D341Med (cell line): Measurements from ENCODE around the gene IFNGR1.
"Not testable (repeated sequence)": the region's sequence is repeated elsewhere in the genome, so short reads cannot be mapped to it uniquely, and the experiment has no call there.

Experiments
- DNase-seq: peaks from one replicate; pipeline ENCODE4 v3.0.0; 2012; ENCODE audit warnings: low spot score

The IFNGR1 gene

GRCh38 chr6:137218917-137219663 lies at the start of gene IFNGR1:
Gene IFNGR1 (minus strand): TSS chr6:137219385. CDS start chr6:137219327, 58 bp downstream.
- DNase-seq: peak; percentile 98

- DNase-seq: no peak
Measured at GRCh38 chr6:137268911-137269310, 49.7 kb upstream of the IFNGR1 start.

GRCh38 chr6:137266309-137266586 lies 47.1 kb upstream of the IFNGR1 start:
- no peak for DNase-seq

- DNase-seq: peak; percentile 62
Measured at GRCh38 chr6:137265561-137266308, 46.5 kb upstream of the IFNGR1 start.

GRCh38 chr6:137264311-137265075 lies 45.3 kb upstream of the IFNGR1 start:
- no peak for DNase-seq

DNA sequence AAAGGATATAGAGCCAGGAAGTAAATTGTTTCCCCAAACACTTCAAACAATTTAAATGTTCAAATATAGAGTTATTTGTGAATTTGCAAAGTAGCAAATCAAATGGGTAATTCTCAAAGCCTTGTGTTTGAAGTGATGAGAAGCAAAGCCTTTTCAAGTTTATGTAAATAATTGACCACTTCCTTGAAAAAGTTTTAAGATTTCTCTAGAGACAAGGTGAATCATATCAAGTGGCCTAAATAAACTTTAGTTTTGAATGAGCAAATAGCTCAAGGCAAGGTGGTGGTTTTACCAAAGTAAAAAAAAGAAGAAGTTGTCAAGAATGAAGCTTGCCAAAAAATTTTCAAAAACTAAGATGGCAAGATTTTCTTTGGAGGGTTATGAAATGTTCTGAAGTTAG lies 42.6 kb upstream of the IFNGR1 start:
- DNase-seq: no peak

- no peak for DNase-seq
Measured at GRCh38 chr6:137261361-137261760, 42.2 kb upstream of the IFNGR1 start.

DNA sequence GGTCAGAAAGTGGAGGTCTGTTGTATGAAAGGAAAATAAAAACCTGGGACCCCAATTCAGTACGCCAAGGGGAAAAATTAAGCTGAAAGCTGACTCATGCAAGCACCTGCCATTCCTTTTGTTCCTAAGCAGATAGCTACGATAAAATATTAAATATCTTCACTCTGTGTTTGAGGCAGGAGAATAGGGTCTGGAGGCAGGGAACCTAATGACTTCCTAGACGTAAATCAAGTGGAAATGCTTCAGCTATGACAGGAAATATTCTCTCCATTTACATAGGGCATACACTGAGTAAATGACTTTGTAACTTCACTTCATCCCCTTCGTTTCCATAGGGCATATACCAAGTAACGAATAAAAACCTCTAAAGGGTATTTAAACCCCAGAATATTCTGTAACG lies 41.0 kb upstream of the IFNGR1 start:
- no peak for DNase-seq

- no peak for DNase-seq
Measured at GRCh38 chr6:137259349-137259748, 40.2 kb upstream of the IFNGR1 start.

GRCh38 chr6:137258170-137258569 lies 39.0 kb upstream of the IFNGR1 start:
- DNase-seq: no peak

DNA sequence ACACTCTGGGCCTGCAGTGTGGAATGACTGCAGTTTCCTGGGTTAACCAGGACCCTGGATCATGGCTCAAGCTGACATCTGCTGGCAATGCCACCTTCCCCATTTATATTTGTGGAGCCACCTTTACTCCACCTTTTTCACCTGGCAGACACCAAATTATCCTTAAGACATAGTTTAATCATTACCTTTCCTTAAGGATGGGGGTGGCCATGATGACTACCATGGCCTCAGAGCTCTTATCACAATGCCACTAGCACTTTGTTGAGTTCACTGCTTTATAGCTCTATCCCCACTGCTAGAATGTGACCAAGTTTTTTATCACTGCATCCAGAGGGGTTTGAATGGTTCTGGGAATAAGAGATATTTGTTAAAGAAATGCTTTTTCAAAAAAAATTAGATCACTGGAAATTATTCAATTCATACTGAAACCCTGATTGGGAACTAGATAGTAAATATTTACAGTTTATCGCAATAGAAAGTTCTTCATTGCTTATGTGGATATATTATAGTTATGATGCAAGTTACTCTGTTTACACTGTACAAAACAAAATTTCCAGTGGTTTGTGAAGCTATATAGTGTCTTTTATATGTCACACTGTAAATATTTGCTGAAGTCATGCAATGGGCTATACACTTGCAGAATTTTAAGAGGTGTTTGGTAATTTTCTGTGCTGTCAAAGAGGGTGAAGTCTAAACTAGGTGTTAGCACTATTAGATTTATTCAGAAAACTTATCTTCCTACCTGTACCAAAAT lies 37.3 kb upstream of the IFNGR1 start:
- DNase-seq: no peak

- DNase-seq: no peak
Measured at GRCh38 chr6:137254966-137255365, 35.8 kb upstream of the IFNGR1 start.

DNA sequence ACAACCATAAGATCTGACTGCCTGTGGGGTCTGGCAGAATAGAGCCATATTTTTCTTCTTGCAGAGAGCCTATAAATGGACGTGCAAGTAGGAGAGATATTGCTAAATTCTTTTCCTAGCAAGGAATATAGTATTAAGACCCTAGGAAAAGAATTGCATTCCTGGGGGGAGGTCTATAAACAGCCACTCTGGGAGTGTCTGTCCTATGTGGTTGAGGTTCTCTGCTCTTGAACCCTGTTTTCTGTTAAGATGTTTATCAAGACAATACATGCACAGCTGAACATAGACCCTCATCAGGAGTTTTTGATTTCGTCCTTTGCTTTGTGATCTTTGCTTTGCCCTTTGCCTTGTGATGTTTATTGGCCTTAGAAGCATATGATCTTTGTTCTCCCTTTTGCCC lies 35.2 kb upstream of the IFNGR1 start:
- not testable (repeated sequence) for DNase-seq

DNA sequence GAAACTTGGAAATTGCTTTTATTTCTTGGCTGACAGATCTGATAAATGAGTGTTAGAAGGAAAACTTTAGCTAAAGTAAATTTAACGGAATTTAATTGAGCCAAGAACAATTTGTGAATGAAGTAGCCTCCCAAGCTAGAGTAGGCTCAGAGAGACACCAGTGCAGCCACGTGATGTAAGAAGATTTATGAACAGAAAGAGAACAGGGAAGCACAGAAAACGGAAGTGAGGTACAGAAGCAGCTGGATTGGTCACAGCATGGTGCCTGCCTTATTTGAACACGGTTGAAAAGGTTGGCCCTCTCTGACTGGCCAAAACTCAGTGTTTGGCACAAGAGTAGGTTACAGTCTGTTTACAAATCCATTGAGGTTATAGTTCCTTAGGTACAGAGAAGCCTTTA lies 29.5 kb upstream of the IFNGR1 start:
- no peak for DNase-seq

DNA sequence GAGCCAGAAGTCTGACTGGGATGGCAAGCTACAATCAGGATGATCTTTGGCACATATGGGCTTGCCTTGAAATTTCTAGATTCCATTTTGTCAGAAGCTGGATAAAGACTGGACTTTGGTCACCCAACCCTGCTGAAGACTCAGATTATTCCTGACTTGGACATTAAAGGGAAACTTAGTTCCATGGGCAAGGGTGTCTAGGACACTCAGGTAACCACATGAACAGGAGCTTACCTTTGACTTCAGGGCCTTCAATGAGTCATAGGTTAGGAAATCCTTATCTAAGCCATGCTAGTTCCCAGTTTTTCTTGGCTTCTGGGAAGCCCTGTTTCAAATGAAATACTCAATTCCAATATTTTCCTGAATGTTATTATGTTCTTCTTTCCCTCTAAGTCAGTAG lies 28.5 kb upstream of the IFNGR1 start:
- DNase-seq: no peak

DNA sequence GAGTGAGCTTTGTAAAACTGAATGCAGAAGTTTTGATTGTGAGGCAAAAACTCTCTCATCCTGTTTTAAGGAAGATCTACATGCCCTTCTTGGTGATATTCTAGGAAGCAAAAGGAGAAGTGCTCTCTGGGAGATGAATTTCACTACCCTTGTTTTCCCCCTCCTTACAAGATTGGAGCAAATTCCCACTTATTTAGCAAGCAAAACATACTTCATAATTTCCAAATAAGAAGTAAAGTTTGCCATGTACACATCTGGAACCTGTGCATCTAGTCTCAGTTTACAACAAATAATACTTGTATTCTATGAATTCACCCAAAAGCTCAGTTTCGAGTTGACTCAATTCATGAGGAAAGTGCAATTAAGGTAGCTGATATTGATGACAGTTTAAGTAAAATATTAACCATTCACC lies 27.6 kb upstream of the IFNGR1 start:
- DNase-seq: no peak

DNA sequence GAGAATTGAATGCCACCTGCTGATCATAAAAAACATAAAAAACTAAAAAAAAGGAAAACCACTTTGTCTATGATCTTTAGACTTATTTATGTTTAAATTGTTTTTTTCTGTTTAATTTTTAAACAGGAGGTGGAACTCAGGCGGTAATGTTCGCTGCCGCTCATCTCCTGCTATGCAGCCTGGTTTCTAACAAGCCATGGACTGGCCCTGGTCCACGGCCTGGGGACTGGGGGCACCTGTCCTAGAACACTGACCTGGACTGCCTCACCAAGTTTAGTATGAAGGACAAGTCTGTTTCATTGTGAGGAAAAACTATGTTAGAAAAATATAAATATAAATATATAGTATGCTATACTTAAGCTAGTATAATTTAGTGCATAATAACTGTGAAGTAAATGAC lies 27.0 kb upstream of the IFNGR1 start:
- DNase-seq: no peak

GRCh38 chr6:137241481-137242038 lies 22.4 kb upstream of the IFNGR1 start:
- DNase-seq: no peak

GRCh38 chr6:137240168-137240567 lies 21.0 kb upstream of the IFNGR1 start:
- no peak for DNase-seq

DNA sequence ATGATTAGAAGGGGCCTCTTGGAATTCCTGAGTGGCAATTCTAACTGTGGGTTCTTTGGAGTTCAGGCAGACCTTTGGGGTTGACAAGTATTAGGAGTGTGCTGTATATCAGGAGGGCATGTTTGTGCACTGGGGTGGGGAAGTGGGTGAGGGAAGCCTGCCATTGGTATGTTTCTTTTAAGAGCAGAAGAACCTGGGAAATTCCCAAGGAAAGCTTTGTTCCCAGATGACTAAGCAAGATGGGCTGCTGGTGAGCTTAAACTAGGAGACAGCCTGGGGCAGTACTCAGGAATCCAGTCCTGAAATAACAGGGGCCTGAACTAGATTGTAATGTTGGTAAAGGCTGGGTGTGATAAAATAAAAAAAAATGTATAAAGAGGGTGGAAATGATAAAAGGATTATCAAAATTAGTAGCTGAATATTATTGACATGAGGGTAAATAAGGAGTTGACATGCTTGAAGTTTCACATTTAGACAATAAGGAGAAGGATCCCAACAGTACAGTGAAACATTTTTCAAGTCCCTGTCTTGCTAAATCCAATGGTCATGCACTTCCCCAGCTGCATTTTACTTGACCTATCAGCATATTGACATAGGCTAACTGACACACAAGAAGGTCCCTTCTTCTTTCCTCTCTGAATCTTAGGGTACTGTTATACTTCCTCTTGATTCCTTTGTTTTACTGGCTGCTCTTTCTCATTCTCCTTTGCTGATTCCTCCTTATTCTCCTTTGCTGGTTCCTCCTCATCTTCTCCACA lies 18.4 kb upstream of the IFNGR1 start:
- no peak for DNase-seq
